ENCODE results near the gene TTK. TPM values are rescaled to one million over a fixed set of nuclear protein-coding genes. Genes with fewer than 3 reads are reported as not detected.
"Not testable (repeated sequence)": the region's sequence is repeated elsewhere in the genome, so short reads cannot be mapped to it uniquely, and the experiment has no call there.

TTK gene
- total RNA-seq, 6 experiments from 2014 or later: 0.22 to 2.5 (median 0.54) TPM

DNA sequence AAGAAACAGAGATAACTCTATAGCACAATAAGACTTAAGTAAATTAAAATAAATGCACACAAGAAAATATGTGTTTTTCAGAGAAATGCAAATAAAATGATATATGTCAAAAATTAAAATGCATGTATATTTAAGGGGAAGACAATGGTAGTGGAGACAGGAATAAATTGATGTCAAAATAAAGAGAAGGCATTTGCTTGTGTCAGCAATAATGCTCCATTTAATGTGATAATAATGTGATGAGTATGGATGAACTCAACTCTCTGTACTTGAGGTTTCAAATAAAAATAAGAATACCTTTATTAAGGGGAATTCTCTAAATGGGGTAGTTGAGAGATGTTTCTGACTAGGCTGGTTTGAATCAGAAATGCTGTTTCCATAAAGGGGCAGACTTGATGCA is 56.3 kb downstream of the TTK start:
- Histone ChIP-seq H3K9me3 (no peaks in the 10 kb centered on the region), H3K27ac (no peak overlapping the region), H3K4me1 (no peaks in the 10 kb centered on the region), H3K36me3 (no peaks in the 10 kb centered on the region), H3K4me3 (no peak overlapping the region), H3K27me3 (no peaks in the 10 kb centered on the region)
- intact Hi-C loops (cut with DNase I): no loop called here
- ATAC-seq: no peak
- DNase-seq: no peak
- TF ChIP-seq, protein P1, sequence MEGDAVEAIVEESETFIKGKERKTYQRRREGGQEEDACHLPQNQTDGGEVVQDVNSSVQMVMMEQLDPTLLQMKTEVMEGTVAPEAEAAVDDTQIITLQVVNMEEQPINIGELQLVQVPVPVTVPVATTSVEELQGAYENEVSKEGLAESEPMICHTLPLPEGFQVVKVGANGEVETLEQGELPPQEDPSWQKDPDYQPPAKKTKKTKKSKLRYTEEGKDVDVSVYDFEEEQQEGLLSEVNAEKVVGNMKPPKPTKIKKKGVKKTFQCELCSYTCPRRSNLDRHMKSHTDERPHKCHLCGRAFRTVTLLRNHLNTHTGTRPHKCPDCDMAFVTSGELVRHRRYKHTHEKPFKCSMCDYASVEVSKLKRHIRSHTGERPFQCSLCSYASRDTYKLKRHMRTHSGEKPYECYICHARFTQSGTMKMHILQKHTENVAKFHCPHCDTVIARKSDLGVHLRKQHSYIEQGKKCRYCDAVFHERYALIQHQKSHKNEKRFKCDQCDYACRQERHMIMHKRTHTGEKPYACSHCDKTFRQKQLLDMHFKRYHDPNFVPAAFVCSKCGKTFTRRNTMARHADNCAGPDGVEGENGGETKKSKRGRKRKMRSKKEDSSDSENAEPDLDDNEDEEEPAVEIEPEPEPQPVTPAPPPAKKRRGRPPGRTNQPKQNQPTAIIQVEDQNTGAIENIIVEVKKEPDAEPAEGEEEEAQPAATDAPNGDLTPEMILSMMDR (IDR thresholded peaks at IDR 0.05): no peak
- TF ChIP-seq POLR2A (IDR thresholded peaks at IDR 0.05): no peak

DNA sequence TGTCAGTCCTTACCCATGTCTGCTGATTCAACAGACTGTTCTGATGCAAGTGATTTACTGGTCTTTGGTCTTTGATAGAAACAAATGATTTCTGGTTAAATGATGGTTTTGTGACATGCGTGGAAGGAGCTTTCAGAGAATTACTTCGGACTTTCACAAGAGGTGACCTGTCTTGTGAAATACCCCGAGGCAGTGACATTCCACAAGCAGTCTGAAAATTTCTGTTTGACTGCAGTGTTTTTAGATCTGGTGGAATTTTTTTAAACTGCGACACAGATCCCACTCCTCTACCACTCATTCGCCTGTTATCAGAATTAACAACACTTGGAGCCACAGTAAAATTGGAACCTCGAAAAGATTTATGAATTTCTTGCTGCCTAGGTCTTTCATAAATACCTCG is 63.7 kb downstream of the TTK start:
- H3K27me3 ChIP-seq; H3K36me3 ChIP-seq; H3K9me3 ChIP-seq; H3K4me3 ChIP-seq; DNase-seq; intact Hi-C loops (cut with DNase I); ATAC-seq; H3K27ac ChIP-seq; H3K4me1 ChIP-seq: not testable (repeated sequence)
- WGBS (ENCODE audit: insufficient coverage, low coverage, low lambda C conversion rate, missing lambda C conversion rate): 56% methylated on average over 7 of the region's 7 CpGs

DNA sequence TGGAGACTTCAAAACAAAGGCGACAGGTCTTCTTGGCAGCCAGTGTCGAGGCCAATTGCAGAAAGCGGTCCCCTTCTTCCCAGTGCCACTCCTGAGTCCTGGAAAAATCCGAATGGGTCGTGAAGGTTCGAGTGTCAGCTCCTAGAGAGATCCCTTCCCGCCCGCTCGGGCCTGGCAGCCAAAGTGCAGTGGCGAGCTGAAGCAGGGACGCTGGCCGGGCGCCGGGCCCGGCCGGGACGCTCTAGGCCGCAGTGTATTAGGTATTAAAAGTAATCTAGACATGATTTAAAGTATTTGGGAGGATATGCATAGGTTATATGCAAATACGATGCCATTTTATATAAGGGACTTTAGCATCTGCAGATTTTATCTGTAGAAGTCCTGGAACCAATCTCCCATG is 66.0 kb downstream of the TTK start:
- H3K27me3 ChIP-seq; H3K36me3 ChIP-seq; H3K9me3 ChIP-seq; intact Hi-C loops (cut with DNase I); ATAC-seq; H3K4me3 ChIP-seq; DNase-seq; H3K27ac ChIP-seq; H3K4me1 ChIP-seq: not testable (repeated sequence)
- 87% methylated on average over 12 of the region's 19 CpGs for WGBS (ENCODE audit: insufficient coverage, low coverage, low lambda C conversion rate, missing lambda C conversion rate)

DNA sequence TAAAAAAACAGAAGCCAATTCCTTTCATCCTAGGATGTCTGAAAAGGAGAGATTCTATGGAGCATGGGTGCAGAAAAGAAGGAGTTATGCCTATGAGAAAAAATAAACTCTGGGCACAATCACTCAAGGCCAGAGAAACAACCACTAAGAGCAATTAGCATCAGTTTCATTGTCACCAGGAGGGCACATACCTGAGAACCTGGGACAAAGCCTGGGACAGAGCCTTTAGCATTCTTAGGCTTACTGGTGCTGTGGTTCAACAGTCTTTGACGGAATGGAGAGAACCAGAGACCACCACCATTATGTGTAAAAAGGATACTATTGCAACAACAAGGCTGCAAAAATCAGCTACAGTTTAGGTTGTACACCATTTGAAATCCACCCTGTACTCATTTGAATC is 72.6 kb downstream of the TTK start:
- no peaks in the 10 kb centered on the region for H3K9me3 ChIP-seq
- no peak overlapping the region for H3K27ac ChIP-seq
- no peak overlapping the region for H3K4me3 ChIP-seq
- no peak for ATAC-seq
- no peak for DNase-seq
- WGBS (ENCODE audit: insufficient coverage, low coverage, low lambda C conversion rate, missing lambda C conversion rate): no CpG with 5 or more reads among the region's 1 CpG
- intact Hi-C loops (cut with DNase I): no loop called here
- H3K27me3 ChIP-seq: no peaks in the 10 kb centered on the region
- TF ChIP-seq, protein P1 (IDR thresholded peaks at IDR 0.05): no peak
- no peak for TF ChIP-seq POLR2A (IDR thresholded peaks at IDR 0.05)
- no peaks in the 10 kb centered on the region for H3K4me1 ChIP-seq
- no peaks in the 10 kb centered on the region for H3K36me3 ChIP-seq

DNA sequence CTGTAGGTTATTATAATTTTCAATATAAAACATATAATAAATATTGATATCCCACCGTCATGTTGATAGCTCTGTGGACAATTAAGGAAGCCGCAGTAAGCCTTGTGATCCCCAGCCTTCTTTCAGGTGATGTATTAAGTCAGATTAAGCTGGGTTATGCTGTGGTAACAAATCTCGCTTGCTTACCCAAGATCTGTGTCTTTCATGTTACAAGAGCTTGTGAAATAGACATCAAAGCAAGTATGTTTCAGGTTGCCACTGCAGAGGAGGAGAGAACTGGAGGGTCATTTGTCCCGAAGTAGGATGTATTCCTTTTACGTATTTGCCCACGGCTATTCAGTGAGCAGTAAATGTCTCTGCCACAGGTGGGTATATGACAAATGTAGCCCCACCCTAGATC is 84.2 kb downstream of the TTK start:
- no peak for TF ChIP-seq POLR2A (IDR thresholded peaks at IDR 0.05)
- TF ChIP-seq, protein P1 (IDR thresholded peaks at IDR 0.05): no peak
- no peak for ATAC-seq
- intact Hi-C loops (cut with DNase I): no loop called here

DNA sequence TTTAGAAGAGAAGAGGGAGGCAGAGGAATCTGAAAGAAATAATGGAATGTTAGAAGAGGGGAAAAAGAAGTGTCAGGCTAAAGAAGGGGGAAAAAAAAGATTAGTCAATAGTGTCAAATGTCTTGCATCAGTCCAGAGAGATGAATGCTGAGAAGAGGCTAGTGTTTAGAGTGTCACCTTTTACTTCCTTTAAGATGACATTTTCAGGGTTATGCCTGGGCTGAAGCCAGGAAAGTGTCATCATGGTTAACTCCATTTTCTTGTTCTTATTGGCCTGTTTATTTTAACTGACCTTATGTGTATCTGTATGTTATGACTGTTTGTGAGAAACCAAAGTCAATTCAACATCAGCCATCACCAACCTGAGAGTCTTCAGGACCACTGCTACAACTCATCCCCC is 87.1 kb downstream of the TTK start:
- no peak overlapping the region for H3K4me3 ChIP-seq
- intact Hi-C loops (cut with DNase I): loop anchor here in 1 of 2 donors (10.0 kb wide), 1 partner anchor 137 kb away; no protein-coding TSS in a partner anchor
- no peaks in the 10 kb centered on the region for H3K27me3 ChIP-seq
- TF ChIP-seq, protein P1 (IDR thresholded peaks at IDR 0.05): no peak
- no peak for TF ChIP-seq POLR2A (IDR thresholded peaks at IDR 0.05)
- ATAC-seq (no peak), DNase-seq (no peak)
- no peaks in the 10 kb centered on the region for H3K36me3 ChIP-seq
- no peak overlapping the region for H3K27ac ChIP-seq
- no peaks in the 10 kb centered on the region for H3K9me3 ChIP-seq
- H3K4me1 ChIP-seq: no peaks in the 10 kb centered on the region

More for the DNA sequence above, 84.2 kb downstream of the TTK start:
- Histone ChIP-seq H3K27me3 (no peaks in the 10 kb centered on the region), H3K36me3 (no peaks in the 10 kb centered on the region), H3K9me3 (no peaks in the 10 kb centered on the region), H3K4me1 (no peaks in the 10 kb centered on the region), H3K27ac (no peak overlapping the region), H3K4me3 (no peak overlapping the region)
- DNase-seq: no peak
- WGBS (ENCODE audit: insufficient coverage, low coverage, low lambda C conversion rate, missing lambda C conversion rate): 65% methylated on average over 6 of the region's 6 CpGs
